Inferior parietal cortex (tissue), 1 donor: ENCODE data around the gene SHB.

ENCODE experiments used
- DNase-seq: peaks from one replicate; pipeline ENCODE4 v3.0.0-alpha.2; 2016; ENCODE audit errors: extremely low spot score

SHB gene

GRCh38 chr9:38088006-38088925, 19.2 kb upstream of the SHB start:
- DNase-seq = peak; percentile 76

DNA sequence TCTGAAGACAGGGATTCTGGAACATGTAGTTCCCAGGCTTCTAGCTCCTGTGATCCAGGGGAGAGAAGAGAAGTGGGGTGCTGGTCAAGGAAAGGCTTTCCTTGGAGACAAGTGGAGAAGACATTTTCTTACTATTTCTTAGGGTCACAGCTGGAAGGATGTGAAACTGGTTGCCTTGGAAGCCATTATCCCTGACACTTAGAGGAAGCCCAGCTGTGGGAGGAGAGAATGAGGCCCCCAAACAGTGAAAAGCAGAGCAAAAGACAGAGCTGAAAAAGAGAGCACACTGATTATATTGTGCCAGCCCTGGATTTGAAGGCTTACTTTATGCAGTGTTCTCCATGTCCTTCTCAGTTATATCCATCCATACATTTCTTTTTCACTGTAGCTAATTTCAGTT, 17.5 kb upstream of the SHB start:
- no peak for DNase-seq

DNA sequence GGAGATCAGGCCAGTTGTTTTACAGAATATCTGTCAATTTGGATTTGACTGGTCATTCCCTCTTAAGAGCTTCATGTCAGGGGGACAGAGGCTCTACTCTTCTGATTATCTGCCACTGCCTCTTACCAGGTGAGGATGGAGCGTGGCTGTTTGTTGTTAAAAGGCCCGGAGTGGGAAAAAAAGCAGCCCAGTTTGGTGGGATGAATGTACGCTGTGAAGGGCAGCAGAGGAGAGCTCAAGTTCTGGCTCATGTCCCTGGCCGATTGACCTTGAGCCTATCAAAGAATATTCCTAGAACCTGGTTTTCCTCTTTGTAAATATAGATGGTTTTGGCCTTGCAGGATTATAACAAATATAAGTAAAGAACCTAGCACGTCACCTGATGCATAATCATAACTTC, 16.3 kb upstream of the SHB start:
- DNase-seq = no peak

GRCh38 chr9:38084556-38084880, 15.5 kb upstream of the SHB start:
- DNase-seq = no peak

DNA sequence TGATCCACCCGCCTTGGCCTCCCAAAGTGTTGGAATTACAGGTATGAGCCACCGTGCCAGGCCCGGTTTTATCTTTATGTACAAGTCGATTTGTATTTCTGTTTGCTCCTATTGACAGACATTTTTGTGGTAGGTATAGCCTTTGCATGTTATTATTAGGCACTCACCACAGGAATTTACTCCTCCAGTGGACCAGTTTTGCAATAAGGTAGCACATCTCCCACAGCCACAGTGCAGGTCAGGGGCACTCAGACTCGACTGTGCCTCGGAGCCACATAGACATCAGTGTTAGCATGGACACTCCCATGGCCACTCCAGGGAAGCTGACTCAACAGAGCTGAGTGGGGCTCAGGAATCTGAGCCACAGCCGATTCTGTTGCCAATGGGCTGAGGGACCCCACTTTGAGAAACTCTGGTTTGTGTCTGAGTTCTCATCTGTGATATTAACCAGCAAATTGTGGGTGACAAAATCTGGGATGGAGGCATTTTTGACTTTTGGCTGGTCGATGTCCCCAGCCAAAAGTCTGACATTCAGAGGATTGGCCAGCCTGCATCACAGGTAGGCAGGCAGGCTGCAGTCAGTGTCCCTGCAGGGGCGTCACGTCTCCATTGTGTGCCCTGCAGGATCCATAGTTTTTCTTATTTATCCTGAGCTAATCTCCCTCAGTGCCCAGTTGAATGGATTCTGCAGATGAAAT, 15.0 kb upstream of the SHB start:
- no peak for DNase-seq

DNA sequence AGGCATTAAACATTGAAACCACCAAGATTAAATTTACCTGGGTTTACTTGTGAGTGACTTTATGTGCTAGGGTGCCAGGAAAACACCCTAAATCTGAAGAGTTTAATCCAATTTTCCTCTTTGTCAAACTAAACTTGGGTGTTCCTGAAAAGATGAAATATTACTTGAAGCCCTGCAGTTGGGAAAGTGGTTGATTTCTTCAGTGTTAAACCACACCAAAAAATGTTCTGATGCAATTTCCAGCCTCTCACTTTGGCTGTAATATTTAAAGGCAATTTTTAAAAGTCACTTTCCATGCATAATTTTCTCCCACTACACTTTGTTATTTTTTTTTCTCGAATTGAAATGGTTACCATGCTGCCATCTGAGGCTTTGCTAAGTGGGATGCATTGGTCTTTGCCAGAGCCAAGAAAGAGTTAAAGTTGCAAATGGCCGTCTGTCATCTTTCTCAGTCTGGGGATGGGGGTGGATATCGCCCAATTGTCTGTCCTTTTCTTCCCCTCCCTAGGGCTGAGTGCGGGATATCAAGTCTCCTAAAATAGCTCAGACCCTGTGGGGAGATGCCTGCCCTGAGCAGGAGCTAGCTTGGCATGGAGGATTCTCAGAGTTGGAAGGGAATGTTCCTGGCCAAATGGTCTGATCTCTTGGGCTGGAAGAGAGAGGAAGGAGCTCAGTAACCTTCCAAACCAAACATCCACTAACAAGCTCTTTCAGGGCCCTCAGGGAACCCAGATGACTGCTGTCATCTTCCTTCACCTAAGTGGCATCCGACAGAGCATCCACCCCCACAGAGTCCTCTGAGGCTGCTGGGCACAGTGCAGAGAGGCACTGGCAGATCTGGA, 13.6 kb upstream of the SHB start:
- DNase-seq = no peak

DNA sequence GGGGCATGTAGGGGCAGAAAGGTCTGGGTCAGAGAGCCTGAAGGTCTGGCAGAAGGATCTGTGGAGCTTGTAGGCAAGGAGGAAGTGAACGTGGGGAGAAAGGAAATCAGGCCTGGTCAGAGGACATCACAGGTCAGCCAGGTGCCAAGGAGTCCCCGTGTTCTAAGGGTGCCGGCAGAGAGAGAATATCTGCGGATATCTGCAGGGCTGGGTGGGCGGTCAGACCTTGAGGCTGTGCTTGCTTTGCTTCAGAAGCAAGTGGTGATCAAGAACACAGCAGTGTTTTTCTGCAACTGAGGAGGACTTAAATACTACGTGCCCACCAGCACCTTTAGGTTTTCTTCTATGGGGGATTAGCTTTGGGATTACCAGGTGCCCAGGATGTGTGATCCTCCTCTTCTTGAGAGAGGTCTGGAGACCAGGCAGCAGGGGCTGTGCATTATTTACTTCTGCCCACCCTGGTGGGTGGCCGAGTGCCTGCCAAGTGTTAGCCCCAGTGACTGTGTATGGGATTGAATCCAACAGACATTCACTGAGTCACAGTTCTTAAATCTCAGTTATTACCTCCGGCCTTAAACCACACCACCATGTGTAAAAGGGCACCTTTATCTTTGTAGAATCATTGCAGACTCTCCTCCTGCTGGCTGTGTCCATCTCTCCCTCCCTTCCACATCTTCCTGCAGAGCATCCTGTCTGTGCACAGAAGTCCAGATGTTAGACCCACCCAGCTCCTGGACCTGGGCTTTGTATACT, 12.5 kb upstream of the SHB start:
- no peak for DNase-seq

DNA sequence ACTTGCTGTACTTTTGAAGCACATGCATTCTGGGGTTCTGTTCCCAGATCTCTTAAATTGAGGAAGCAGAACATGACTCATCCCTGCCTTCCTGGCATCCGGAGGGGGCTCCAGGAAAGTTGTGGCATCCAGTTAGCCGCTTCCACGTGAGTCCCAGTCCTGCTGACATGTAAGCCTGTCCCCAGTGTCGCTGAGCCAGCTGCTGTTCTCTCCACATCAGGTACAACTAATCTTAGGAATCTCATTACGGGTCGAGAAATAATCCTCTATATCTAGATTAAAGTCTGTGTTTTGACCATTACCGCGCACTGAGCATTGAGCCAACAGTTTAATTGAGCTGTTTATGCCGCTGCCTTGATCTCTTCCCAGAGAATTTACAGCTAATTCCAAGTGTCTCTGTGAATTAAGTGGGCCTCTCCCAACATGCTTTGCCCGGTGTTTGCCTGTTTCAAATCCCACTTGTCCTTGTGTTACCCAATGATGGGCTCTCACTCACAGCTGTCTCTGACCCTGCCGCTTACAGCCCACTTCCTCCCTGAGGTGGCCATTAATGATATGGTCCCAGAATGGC, 10.5 kb upstream of the SHB start:
- no peak for DNase-seq

DNA sequence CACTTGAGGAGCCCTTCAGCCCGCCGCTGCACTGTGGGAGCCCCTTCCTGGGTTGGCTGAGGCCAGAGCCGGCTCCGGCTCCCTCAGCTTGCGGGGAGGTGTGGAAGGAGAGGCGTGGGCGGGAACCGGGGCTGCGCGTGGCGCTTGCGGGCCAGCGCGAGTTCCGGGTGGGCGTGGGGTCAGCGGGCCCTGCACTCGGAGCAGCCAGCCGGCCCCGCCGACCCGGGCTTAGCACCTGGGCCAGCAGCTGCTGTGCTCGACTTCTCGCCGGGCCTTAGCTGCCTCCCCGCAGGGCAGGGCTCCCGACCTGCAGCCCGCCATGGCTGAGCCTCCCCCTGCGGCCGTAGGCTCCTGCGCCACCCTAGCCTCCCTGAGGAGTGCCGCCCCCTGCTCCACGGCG, 6.2 kb upstream of the SHB start:
- DNase-seq = no peak

- no peak for DNase-seq
Measured at GRCh38 chr9:38074441-38074961, 5.5 kb upstream of the SHB start.

GRCh38 chr9:38073882-38074281, 4.9 kb upstream of the SHB start:
- DNase-seq = no peak

GRCh38 chr9:38071470-38072134, 2.6 kb upstream of the SHB start:
- DNase-seq = no peak

GRCh38 chr9:38067859-38068681, 957 bp downstream of the SHB start:
- no peak for DNase-seq

GRCh38 chr9:38066914-38067858, 1.8 kb downstream of the SHB start:
- no peak for DNase-seq

DNA sequence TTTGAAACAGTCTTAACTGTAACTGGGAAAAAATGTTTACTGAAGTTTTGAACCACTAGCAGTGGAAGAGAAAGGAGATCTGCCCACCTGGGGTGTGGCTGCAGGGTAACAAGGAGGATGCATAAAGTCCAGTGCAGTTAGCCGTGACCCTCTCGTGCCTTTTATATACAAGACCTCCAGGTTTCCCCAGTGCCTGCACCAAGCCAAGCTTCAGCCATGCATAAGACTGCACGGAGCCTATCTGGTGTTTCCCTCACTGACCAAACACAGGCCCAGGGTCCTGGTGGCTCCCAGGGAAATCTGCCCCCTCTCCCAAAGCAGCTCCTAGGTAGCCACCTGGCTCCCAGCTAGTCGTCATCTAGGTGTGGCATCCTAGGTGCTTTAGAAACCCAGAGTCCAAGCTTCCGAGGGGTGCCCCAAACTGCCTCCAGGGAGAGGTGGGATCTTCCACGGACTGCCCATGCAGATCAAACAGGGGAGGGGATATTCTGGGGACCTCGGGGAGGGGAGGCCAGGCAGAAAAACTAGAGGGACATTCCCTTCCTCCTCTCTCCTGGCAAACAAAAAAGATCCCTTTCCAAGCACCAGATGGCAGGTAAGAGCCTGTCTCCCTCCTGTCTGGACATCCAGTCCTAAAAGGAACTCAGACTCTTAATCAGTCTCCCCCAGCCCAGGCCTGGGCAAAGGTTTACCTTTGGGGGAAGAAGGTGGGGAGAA, 2.7 kb downstream of the SHB start:
- no peak for DNase-seq

- DNase-seq = no peak
Measured at GRCh38 chr9:38065369-38066075, 3.5 kb downstream of the SHB start.

DNA sequence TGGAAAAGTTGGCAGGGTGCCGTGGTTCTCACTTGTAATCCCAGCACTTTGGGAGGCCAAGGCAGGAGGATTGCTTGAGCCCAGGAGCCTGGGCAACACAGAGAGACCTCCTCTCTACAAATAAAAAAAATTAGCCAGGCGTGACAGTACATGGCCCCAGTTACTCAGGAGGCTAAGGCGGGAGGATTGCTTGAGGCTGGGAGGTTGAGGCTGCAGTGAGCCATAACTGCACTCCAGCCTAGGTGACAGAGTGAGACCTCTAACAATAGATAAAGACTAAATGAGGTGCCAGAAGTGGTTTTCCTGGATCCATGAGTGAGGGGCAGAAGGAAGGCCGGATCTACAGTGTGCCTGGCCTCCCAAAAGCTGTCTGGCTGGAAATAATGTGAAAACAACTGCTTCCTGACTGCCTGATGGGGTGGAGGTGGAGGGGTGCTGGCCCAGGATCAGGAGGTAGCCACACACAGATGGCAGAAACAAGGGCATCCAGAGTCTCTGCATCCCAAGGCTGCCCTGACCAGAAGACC, 4.1 kb downstream of the SHB start:
- no peak for DNase-seq
